Activated CD8-positive, alpha-beta T cell treated with anti-CD3 and anti-CD28 coated beads, Interleukin-2, amount 10 ng/mL, durations not matched to agents 7 days and 5 days (primary cell): ENCODE measurements around the gene ZWILCH. TPM values are rescaled to one million over a fixed set of nuclear protein-coding genes. Genes with fewer than 3 reads are reported as not detected.
"Not testable (repeated sequence)": the region's sequence is repeated elsewhere in the genome, so short reads cannot be mapped to it uniquely, and the experiment has no call there.

Source experiments
- ATAC-seq: fragments of 150-1000 bp; cut with Tn5 transposase; one replicate; pipeline ENCODE4 v1.10.0; 2021; ENCODE audit warnings: moderate library complexity
- CTCF ChIA-PET: fragments of 350-600 bp; sonication (Branson Sonifier 250); formaldehyde crosslinking; loops from one replicate; lab custom pipeline; 2021; ENCODE audit warnings: antibody characterized with exemption; lab: Charles Lee
- POLR2A ChIA-PET: fragments of 350-600 bp; sonication (Branson Sonifier 250); formaldehyde crosslinking; loops from one replicate; lab custom pipeline; 2021; ENCODE audit warnings: antibody characterized with exemption; lab: Charles Lee
- DNase-seq: peaks from one replicate; pipeline ENCODE4 v3.0.0-alpha.2; 2020
- H3K27ac Mint-ChIP-seq: one replicate; pipeline ENCODE4 v1.8.0; 2021; ENCODE audit warnings: mild to moderate bottlenecking, mixed read lengths
- H3K27me3 Mint-ChIP-seq: one replicate; pipeline ENCODE4 v1.8.0; 2021; ENCODE audit warnings: low read depth, mixed read lengths
- H3K36me3 Mint-ChIP-seq: one replicate; pipeline ENCODE4 v1.8.0; 2021; ENCODE audit warnings: low read depth, mixed read lengths
- H3K4me1 Mint-ChIP-seq: one replicate; pipeline ENCODE4 v1.8.0; 2021; ENCODE audit warnings: low read depth, mixed read lengths
- H3K4me3 Mint-ChIP-seq: one replicate; pipeline ENCODE4 v1.8.0; 2021; ENCODE audit warnings: mild to moderate bottlenecking, mixed read lengths
- H3K9me3 Mint-ChIP-seq: one replicate; pipeline ENCODE4 v1.8.0; 2022; ENCODE audit warnings: mixed read lengths; ENCODE audit not compliant: insufficient read depth
- total RNA-seq, 2 experiments: library from RNA; stranded (reverse); gene quantifications; one replicate each; pipeline ENCODE4 v1.2.3, GENCODE V29; 2021

Gene ZWILCH
- total RNA-seq, 2 experiments from 2014 or later = 37.2 to 44.8 TPM

GRCh38 chr15:66587749-66588148 lies 82.6 kb downstream of the ZWILCH start:
- ChIA-PET CTCF (no interaction called here), POLR2A (interaction anchor here (0.7 kb wide), 1 partner anchor 51 kb away, joined by 3 read pairs; no protein-coding TSS in a partner anchor)
- ATAC-seq (no peak), DNase-seq (no peak)
- Mint-ChIP-seq H3K4me1 (no peaks in the 10 kb centered on the region), H3K27me3 (peaks cover 7% of the 10 kb centered on the region), H3K36me3 (no peaks in the 10 kb centered on the region), H3K9me3 (no peaks in the 10 kb centered on the region), H3K27ac (no peak overlapping the region), H3K4me3 (no peak overlapping the region)

- POLR2A ChIA-PET = no interaction called here
Observed at GRCh38 chr15:66588537-66588936, 83.4 kb downstream of the ZWILCH start.

DNA sequence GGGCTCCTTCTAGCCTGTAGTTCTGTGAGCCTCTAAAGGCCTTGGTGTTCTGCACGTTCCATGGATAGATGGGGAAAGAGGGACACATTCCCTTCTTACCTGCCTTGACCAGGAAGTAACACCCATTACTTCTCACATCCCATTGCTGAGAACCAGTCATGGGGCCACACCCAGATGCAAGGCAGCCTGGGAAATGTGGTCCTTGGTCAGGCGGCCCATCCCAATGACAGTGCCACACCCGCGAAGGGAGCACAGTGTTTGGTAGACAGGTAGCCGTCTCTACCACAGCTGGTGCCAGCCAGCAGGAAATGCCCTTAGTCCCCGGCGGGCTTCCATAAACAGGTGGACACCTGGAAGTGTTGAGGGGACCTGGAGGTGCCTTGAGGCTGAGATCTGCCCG lies 83.8 kb downstream of the ZWILCH start:
- no peak overlapping the region for H3K4me3 Mint-ChIP-seq
- no peaks in the 10 kb centered on the region for H3K9me3 Mint-ChIP-seq
- no peaks in the 10 kb centered on the region for H3K36me3 Mint-ChIP-seq
- DNase-seq = no peak
- POLR2A ChIA-PET = no interaction called here
- CTCF ChIA-PET = no interaction called here
- ATAC-seq = no peak
- no peaks in the 10 kb centered on the region for H3K4me1 Mint-ChIP-seq
- H3K27ac Mint-ChIP-seq = no peak overlapping the region
- peaks cover 9% of the 10 kb centered on the region for H3K27me3 Mint-ChIP-seq

More at GRCh38 chr15:66588537-66588936, 83.4 kb downstream of the ZWILCH start:
- Mint-ChIP-seq H3K27me3 (peaks cover 9% of the 10 kb centered on the region), H3K36me3 (no peaks in the 10 kb centered on the region), H3K27ac (no peak overlapping the region), H3K9me3 (no peaks in the 10 kb centered on the region), H3K4me3 (no peak overlapping the region), H3K4me1 (no peaks in the 10 kb centered on the region)
- CTCF ChIA-PET = no interaction called here
- no peak for ATAC-seq
- DNase-seq = no peak

- H3K4me1 Mint-ChIP-seq, ATAC-seq, H3K9me3 Mint-ChIP-seq, H3K27ac Mint-ChIP-seq, H3K36me3 Mint-ChIP-seq, H3K4me3 Mint-ChIP-seq, POLR2A ChIA-PET, DNase-seq, CTCF ChIA-PET, H3K27me3 Mint-ChIP-seq: not testable (repeated sequence)
Observed at GRCh38 chr15:66589429-66589828, 84.3 kb downstream of the ZWILCH start.

DNA sequence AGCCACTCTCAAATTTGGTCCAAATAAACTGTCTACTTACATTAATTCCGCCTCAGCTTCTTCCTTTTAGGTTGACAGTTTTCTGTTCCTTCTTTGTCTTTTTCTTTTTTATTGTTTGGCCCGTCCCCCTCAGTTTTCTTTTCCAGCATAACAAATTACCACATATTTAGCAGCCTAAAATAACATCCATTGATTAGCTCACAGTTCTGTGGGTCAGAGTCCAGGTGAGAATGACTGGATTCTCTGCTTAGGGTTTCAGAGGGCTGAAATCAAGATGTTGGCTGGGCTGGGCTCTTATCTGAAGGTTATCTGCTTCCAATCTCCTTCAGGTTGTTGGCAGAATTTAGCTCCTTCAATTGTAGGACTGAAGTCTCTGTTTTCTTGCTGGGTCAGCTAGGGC lies 85.3 kb downstream of the ZWILCH start:
- ChIA-PET POLR2A (no interaction called here), CTCF (no interaction called here)
- DNase-seq (no peak), ATAC-seq (no peak)
- Mint-ChIP-seq H3K4me3 (no peak overlapping the region), H3K36me3 (no peaks in the 10 kb centered on the region), H3K27me3 (peaks cover 14% of the 10 kb centered on the region), H3K9me3 (no peaks in the 10 kb centered on the region), H3K27ac (no peak overlapping the region), H3K4me1 (no peaks in the 10 kb centered on the region)

DNA sequence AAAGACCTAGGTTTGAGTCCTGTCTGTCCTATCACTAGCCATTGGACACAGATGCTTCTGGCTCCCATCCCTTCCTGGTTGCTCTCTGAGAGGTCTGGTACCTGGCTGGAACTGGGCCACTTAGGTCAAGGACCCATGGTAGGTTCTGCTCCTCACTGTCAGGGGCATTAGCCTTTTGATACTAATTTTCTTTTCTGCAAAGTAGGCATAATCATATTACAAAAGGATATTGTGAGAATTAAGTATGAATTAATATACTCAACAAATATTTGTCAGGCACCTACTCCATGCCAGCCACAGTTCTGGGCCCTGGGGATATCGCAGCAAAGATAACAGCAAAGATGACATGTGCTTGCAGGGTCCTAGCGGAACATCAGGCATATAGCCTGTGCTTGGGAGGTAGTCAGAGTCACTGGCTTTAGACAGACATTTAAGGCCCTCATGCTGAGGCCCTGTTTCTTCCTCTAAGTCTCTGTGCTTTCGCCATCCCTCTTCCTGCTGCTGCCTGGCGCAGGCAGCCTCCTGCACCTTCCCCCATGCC lies 86.3 kb downstream of the ZWILCH start:
- no peak overlapping the region for H3K27ac Mint-ChIP-seq
- POLR2A ChIA-PET = no interaction called here
- no peak for ATAC-seq
- H3K4me1 Mint-ChIP-seq = no peaks in the 10 kb centered on the region
- H3K27me3 Mint-ChIP-seq = peaks cover 14% of the 10 kb centered on the region
- no peak for DNase-seq
- H3K4me3 Mint-ChIP-seq = no peak overlapping the region
- no peaks in the 10 kb centered on the region for H3K9me3 Mint-ChIP-seq
- CTCF ChIA-PET = interaction anchor here (1.1 kb wide), 1 partner anchor 261 kb away, joined by 4 read pairs; no protein-coding TSS in a partner anchor
- no peaks in the 10 kb centered on the region for H3K36me3 Mint-ChIP-seq

GRCh38 chr15:66592505-66593218 lies 87.5 kb downstream of the ZWILCH start:
- peaks cover 7% of the 10 kb centered on the region for H3K4me1 Mint-ChIP-seq
- no peaks in the 10 kb centered on the region for H3K36me3 Mint-ChIP-seq
- no peak for DNase-seq
- ATAC-seq = no peak
- no peak overlapping the region for H3K4me3 Mint-ChIP-seq
- ChIA-PET POLR2A (no interaction called here), CTCF (interaction anchor here (1.1 kb wide), 1 partner anchor 259 kb away, joined by 4 read pairs; no protein-coding TSS in a partner anchor)
- H3K9me3 Mint-ChIP-seq = no peaks in the 10 kb centered on the region
- no peak overlapping the region for H3K27ac Mint-ChIP-seq
- peaks cover 14% of the 10 kb centered on the region for H3K27me3 Mint-ChIP-seq

DNA sequence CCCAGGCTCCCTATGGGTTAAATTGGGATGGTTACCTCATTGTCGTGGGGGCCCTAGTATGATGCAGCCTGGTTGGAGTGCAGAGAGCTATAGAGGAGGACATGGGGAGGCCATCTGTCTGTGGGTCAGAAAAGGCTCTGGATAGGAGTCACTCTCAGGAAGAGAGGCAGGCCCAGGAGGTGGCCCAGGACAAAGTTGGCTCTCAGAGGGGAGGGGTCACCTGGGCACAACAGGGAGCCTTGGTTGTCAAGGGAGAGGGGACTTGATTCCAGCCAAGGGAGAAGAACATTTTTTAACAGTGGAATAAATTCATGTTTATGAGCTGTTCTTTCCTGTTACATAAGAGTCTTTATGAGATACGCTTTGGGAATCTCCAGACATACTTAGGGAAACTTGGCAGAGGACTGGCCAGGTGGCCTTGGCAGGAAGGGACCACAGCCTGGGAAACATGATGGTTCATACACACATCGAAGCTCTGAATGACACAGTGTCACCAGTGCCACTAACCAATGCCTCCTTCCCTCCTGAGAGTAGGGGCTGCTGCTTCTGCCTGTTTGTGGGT lies 88.2 kb downstream of the ZWILCH start:
- no peaks in the 10 kb centered on the region for H3K36me3 Mint-ChIP-seq
- ChIA-PET POLR2A (no interaction called here), CTCF (no interaction called here)
- H3K4me3 Mint-ChIP-seq = no peak overlapping the region
- no peak for ATAC-seq
- DNase-seq = no peak
- H3K4me1 Mint-ChIP-seq = peaks cover 13% of the 10 kb centered on the region
- no peaks in the 10 kb centered on the region for H3K9me3 Mint-ChIP-seq
- no peak overlapping the region for H3K27ac Mint-ChIP-seq
- H3K27me3 Mint-ChIP-seq = peaks cover 9% of the 10 kb centered on the region

GRCh38 chr15:66594344-66594743 lies 89.2 kb downstream of the ZWILCH start:
- Mint-ChIP-seq H3K27me3 (peaks cover 9% of the 10 kb centered on the region), H3K27ac (no peak overlapping the region), H3K4me1 (peaks cover 19% of the 10 kb centered on the region), H3K4me3 (no peak overlapping the region), H3K36me3 (no peaks in the 10 kb centered on the region), H3K9me3 (no peaks in the 10 kb centered on the region)
- POLR2A ChIA-PET = no interaction called here
- CTCF ChIA-PET = no interaction called here
- ATAC-seq (no peak), DNase-seq (no peak)

- DNase-seq (no peak), ATAC-seq (no peak)
- H3K27ac Mint-ChIP-seq = no peak overlapping the region
- H3K4me1 Mint-ChIP-seq = peaks cover 22% of the 10 kb centered on the region
- no peaks in the 10 kb centered on the region for H3K9me3 Mint-ChIP-seq
- H3K27me3 Mint-ChIP-seq = peaks cover 9% of the 10 kb centered on the region
- no peak overlapping the region for H3K4me3 Mint-ChIP-seq
- ChIA-PET POLR2A (no interaction called here), CTCF (no interaction called here)
- H3K36me3 Mint-ChIP-seq = no peaks in the 10 kb centered on the region
Observed at GRCh38 chr15:66594836-66595235, 89.7 kb downstream of the ZWILCH start.

DNA sequence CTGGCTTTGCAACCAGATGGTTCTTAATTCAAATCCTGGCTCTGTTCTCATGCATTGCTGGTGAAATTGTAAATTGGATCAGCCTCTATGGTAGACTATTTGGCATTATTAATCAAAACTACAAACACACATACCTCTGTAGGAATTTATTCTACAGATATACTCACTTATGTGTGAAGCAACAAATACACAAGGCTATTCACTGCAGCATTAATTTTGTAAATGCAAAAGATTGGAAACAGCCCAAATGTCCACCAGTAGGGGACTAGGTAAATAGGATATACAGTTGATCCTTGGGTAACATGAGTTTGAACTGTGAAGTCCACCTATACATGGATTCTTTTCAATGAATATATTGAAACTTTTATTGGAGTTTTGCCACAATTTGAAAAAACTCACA lies 90.2 kb downstream of the ZWILCH start:
- no peaks in the 10 kb centered on the region for H3K9me3 Mint-ChIP-seq
- peaks cover 24% of the 10 kb centered on the region for H3K4me1 Mint-ChIP-seq
- H3K36me3 Mint-ChIP-seq = no peaks in the 10 kb centered on the region
- peaks cover 9% of the 10 kb centered on the region for H3K27me3 Mint-ChIP-seq
- CTCF ChIA-PET = interaction anchor here (1.2 to 1.5 kb wide), 2 partner anchors 11 to 256 kb away, joined by 3 to 5 read pairs; no protein-coding TSS in a partner anchor
- ATAC-seq (no peak), DNase-seq (no peak)
- no peak overlapping the region for H3K4me3 Mint-ChIP-seq
- POLR2A ChIA-PET = no interaction called here
- no peak overlapping the region for H3K27ac Mint-ChIP-seq

DNA sequence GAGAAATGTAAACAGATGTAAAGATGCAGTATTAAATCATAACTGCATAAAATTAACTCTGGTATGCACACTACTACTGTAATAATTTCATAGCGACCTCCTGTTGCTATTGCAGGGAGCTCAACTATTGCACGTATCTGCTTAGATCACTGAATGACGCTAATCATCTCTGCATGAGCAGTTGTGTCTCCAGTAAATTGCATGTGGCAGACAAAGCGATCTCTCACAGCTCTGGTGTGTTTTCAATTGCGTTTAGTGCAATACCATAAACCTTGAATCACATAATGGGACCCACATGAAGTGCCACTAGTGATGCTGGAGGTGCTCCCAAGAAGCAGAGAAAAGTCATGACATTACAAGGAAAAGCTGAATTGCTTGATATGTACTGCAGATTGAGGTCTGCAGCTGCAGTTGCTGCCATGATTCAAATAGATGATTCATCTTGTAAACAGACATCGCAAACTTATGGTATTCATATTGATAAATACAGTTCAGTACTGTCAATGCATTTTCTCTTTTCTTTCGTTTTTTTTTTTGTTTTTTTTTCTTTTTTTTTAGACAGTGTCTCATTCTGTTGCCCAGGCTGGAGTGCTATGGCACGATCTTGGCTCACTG lies 90.9 kb downstream of the ZWILCH start:
- no peak for ATAC-seq

More for the DNA sequence above, 90.9 kb downstream of the ZWILCH start:
- no peak for DNase-seq
- CTCF ChIA-PET = interaction anchor here (1.2 to 1.5 kb wide), 2 partner anchors 10 to 255 kb away, joined by 3 to 5 read pairs; no protein-coding TSS in a partner anchor
- H3K27me3 Mint-ChIP-seq = peaks cover 9% of the 10 kb centered on the region
- POLR2A ChIA-PET = no interaction called here
- H3K27ac Mint-ChIP-seq = no peak overlapping the region
- H3K36me3 Mint-ChIP-seq = no peaks in the 10 kb centered on the region
- peaks cover 25% of the 10 kb centered on the region for H3K4me1 Mint-ChIP-seq
- no peaks in the 10 kb centered on the region for H3K9me3 Mint-ChIP-seq
- H3K4me3 Mint-ChIP-seq = no peak overlapping the region
